Natural killer cell (primary cell): ENCODE results near the gene FAM53B. TPM values are rescaled to one million over a fixed set of nuclear protein-coding genes. Genes with fewer than 3 reads are reported as not detected.

Experiments
- ATAC-seq, 3 donors: fragments of 150-1000 bp in 2 of 3; fragments of 200-7000 bp in 1 of 3; cut with Tn5 transposase; 1 replicate in 1 of 3; 2 replicates in 2 of 3; pipeline ENCODE4 v1.10.0; 2021; ENCODE audit warnings: mild to moderate bottlenecking in 2 of 3, moderate library complexity in 2 of 3
- DNase-seq, 2 donors: peaks; one replicate each; pipeline versions ENCODE4 v3.0.0 to v3.0.0-alpha.2; 2013 to 2021; ENCODE audit warnings: mixed read lengths in 1 of 2
- H3K27ac ChIP-seq: one replicate; pipeline ENCODE4 v1.5.1; 2013; ENCODE audit warnings: mild to moderate bottlenecking, low read length
- H3K27me3 ChIP-seq: one replicate; pipeline ENCODE4 v1.6.1; 2013; ENCODE audit warnings: low read length; ENCODE audit not compliant: control insufficient read depth, insufficient read depth
- H3K36me3 ChIP-seq: one replicate; pipeline ENCODE4 v1.6.1; 2013; ENCODE audit warnings: low read length; ENCODE audit not compliant: control insufficient read depth, insufficient read depth
- H3K4me1 ChIP-seq: one replicate; pipeline ENCODE4 v1.6.1; 2013; ENCODE audit warnings: low read length; ENCODE audit not compliant: control insufficient read depth, insufficient read depth
- H3K4me3 ChIP-seq: one replicate; pipeline ENCODE4 v1.5.1; 2013; ENCODE audit warnings: low read length
- H3K9me3 ChIP-seq: one replicate; pipeline ENCODE4 v1.6.1; 2013; ENCODE audit warnings: low read length; ENCODE audit not compliant: control insufficient read depth, insufficient read depth
- H3K27ac Mint-ChIP-seq, 2 donors: one replicate each; pipeline ENCODE4 v1.8.0; 2022; ENCODE audit warnings: mild to moderate bottlenecking in 2 of 2, mixed read lengths in 2 of 2, moderate library complexity in 1 of 2
- H3K27me3 Mint-ChIP-seq, 2 donors: one replicate each; pipeline ENCODE4 v1.8.0; 2022; ENCODE audit warnings: low read depth in 2 of 2, mixed read lengths in 2 of 2
- H3K36me3 Mint-ChIP-seq: one replicate; pipeline ENCODE4 v1.8.0; 2022; ENCODE audit warnings: mixed read lengths
- H3K4me1 Mint-ChIP-seq, 2 donors: one replicate each; pipeline ENCODE4 v1.8.0; 2022; ENCODE audit warnings: mixed read lengths in 2 of 2
- H3K4me3 Mint-ChIP-seq: one replicate; pipeline ENCODE4 v1.8.0; 2022; ENCODE audit warnings: mild to moderate bottlenecking, moderate library complexity, mixed read lengths
- H3K9me3 Mint-ChIP-seq, 2 donors: one replicate each; pipeline ENCODE4 v1.8.0; 2022; ENCODE audit warnings: mixed read lengths in 2 of 2
- WGBS: methylation state at CpG from one replicate; pipeline ENCODE4 v1.1.7; 2013; ENCODE audit warnings: missing lambda C conversion rate; ENCODE audit not compliant: insufficient coverage; 5-methylcytosine and 5-hydroxymethylcytosine counted together
- intact Hi-C: fragments of 100-400 bp; cut with micrococcal nuclease; formaldehyde crosslinking; loops from one replicate; pipeline ENCODE4 v1.14.2; 2022
- total RNA-seq, 4 donors: library from RNA; stranded (reverse); fragments of 120-200 nt in 1 of 4; gene quantifications; one replicate each; pipeline versions ENCODE4 v1.2.3 to v1.2.4, GENCODE V29; 2013 to 2022
- TF ChIP-seq, protein P1 (sequence below): fragments of 200-600 bp; IDR thresholded peaks from one replicate; pipeline ENCODE4 v1.8.0; 2022; ENCODE audit warnings: antibody characterized with exemption

Gene FAM53B
- total RNA-seq, 3 donors from 2014 or later (not counting 1 experiment from before 2014, with no cell fraction given): 77.4 to 172 (median 121) TPM

GRCh38 chr10:124716369-124716768 lies 27.8 kb downstream of the FAM53B start:
- Histone ChIP-seq H3K36me3 (no peaks in the 10 kb centered on the region), H3K9me3 (no peaks in the 10 kb centered on the region), H3K27ac (peak overlapping the region; percentile 35), H3K4me3 (no peak overlapping the region), H3K4me1 (peaks cover 84% of the 10 kb centered on the region), H3K27me3 (no peaks in the 10 kb centered on the region)
- Mint-ChIP-seq H3K4me1 (peaks cover 82 to 88% of the 10 kb centered on the region in 2 donors), H3K27ac (peak overlapping the region; percentile 99), H3K36me3 (no peaks in the 10 kb centered on the region), H3K27me3 (no peaks in the 10 kb centered on the region), H3K9me3 (no peaks in the 10 kb centered on the region), H3K4me3 (peak overlapping the region; percentile 10)
- no peak for ATAC-seq
- TF ChIP-seq, protein P1, sequence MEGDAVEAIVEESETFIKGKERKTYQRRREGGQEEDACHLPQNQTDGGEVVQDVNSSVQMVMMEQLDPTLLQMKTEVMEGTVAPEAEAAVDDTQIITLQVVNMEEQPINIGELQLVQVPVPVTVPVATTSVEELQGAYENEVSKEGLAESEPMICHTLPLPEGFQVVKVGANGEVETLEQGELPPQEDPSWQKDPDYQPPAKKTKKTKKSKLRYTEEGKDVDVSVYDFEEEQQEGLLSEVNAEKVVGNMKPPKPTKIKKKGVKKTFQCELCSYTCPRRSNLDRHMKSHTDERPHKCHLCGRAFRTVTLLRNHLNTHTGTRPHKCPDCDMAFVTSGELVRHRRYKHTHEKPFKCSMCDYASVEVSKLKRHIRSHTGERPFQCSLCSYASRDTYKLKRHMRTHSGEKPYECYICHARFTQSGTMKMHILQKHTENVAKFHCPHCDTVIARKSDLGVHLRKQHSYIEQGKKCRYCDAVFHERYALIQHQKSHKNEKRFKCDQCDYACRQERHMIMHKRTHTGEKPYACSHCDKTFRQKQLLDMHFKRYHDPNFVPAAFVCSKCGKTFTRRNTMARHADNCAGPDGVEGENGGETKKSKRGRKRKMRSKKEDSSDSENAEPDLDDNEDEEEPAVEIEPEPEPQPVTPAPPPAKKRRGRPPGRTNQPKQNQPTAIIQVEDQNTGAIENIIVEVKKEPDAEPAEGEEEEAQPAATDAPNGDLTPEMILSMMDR: no peak
- 100% methylated on average over 4 of the region's 4 CpGs for WGBS
- DNase-seq: no peak
- intact Hi-C loops: loop anchor here (5.0 kb wide), 1 partner anchor 104 kb away; no protein-coding TSS in a partner anchor

GRCh38 chr10:124715439-124715838 lies 28.7 kb downstream of the FAM53B start:
- WGBS: 50% methylated on average over 6 of the region's 6 CpGs
- Mint-ChIP-seq H3K27ac (peak overlapping the region; percentile 99), H3K36me3 (no peaks in the 10 kb centered on the region), H3K9me3 (no peaks in the 10 kb centered on the region), H3K27me3 (no peaks in the 10 kb centered on the region), H3K4me1 (peaks cover 83 to 89% of the 10 kb centered on the region in 2 donors), H3K4me3 (peak overlapping the region; percentile 47)
- peak overlapping the region; percentile 35 for H3K27ac ChIP-seq
- H3K9me3 ChIP-seq: no peaks in the 10 kb centered on the region
- peaks cover 82% of the 10 kb centered on the region for H3K4me1 ChIP-seq
- intact Hi-C loops: loop anchor here (5.0 kb wide), 1 partner anchor 103 kb away; no protein-coding TSS in a partner anchor
- DNase-seq (peak in 1 of 2 donors; percentile 53), ATAC-seq (no peak)
- no peak overlapping the region for H3K4me3 ChIP-seq
- H3K27me3 ChIP-seq: no peaks in the 10 kb centered on the region
- no peaks in the 10 kb centered on the region for H3K36me3 ChIP-seq
- TF ChIP-seq, protein P1: no peak

DNA sequence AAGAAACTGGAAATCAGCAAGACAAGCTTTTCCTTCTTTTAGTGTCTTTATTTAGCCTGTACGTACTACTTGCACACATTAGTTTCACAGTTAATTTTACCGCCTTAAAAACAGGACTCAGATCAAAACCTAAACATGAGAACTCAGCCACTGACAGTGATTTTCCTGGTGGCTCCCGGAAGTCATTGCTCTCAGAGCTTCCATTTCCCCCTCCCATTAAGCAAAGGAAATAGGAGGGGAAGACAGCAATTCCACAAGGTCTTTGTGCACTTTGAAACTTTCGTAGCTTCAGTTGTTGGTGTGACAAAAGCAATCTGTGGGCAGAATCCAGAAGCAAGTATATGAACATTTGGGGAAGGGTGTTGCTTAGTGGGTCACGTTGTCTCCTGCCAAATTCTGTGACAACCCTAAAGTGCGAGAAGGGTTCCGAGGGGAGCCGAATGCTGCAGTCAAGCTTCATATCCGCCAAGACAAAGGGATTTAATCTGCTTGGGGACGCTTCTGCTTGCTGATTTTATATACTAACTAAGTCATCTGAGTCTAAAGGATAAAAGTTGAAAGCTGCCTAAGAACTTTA lies 30.4 kb downstream of the FAM53B start:
- Histone ChIP-seq H3K9me3 (no peaks in the 10 kb centered on the region), H3K27me3 (no peaks in the 10 kb centered on the region), H3K36me3 (no peaks in the 10 kb centered on the region), H3K4me1 (peaks cover 82% of the 10 kb centered on the region), H3K4me3 (no peak overlapping the region), H3K27ac (peak overlapping the region; percentile 3)
- WGBS: 71% methylated on average over 9 of the region's 10 CpGs
- Mint-ChIP-seq H3K36me3 (no peaks in the 10 kb centered on the region), H3K9me3 (no peaks in the 10 kb centered on the region), H3K4me1 (peaks cover 87 to 89% of the 10 kb centered on the region in 2 donors), H3K27me3 (no peaks in the 10 kb centered on the region), H3K27ac (peak overlapping the region; percentile 99), H3K4me3 (no peak overlapping the region)
- DNase-seq (peak in 1 of 2 donors; percentile 38), ATAC-seq (no peak)
- TF ChIP-seq, protein P1: no peak
- intact Hi-C loops: no loop called here
